ENCODE data around the gene RAD51B. TPM values are rescaled to one million over a fixed set of nuclear protein-coding genes. Genes with fewer than 3 reads are reported as not detected.
A peak's percentile ranks its signal among the peaks of the same experiment; 100 is the strongest.

RAD51B gene
- total and polyA plus RNA-seq, 2 donors (not counting 1 experiment from before 2014, with no cell fraction given), result 4.6 to 16.3 TPM

GRCh38 chr14:68682166-68683103, 862.9 kb downstream of the RAD51B start:
- Histone ChIP-seq H3K9ac (ENCODE audit: insufficient read depth, low read length) (no peak overlapping the region), H3K4me3 (replicated peaks in 1 of 4; ENCODE audit: control extremely low read depth in 1 of 4, insufficient read depth in 1 of 4, low read depth in 3 of 4, low read length in 4 of 4) (no peak overlapping the region)
- TF ChIP-seq CTCF (conservative IDR thresholded peaks at IDR 0.05 in 1 of 2, IDR thresholded peaks at IDR 0.05 in 1 of 2; ENCODE audit: low read depth in 1 of 2, low read length in 2 of 2), result no peak
- TF ChIP-seq EZH2 (IDR thresholded peaks at IDR 0.05; ENCODE audit: low read length, missing control alignments), result no peak

GRCh38 chr14:68683326-68683725, 863.7 kb downstream of the RAD51B start:
- Histone ChIP-seq H2AFZ (ENCODE audit: low read length) (no peak overlapping the region), H3K27me3 (ENCODE audit: control insufficient read depth, insufficient read depth, low read length) (no peaks in the 10 kb centered on the region), H4K20me1 (ENCODE audit: control insufficient read depth, extremely low read depth, insufficient read depth, low read length) (no peaks in the 10 kb centered on the region), H3K4me1 (ENCODE audit: control insufficient read depth, extremely low read depth, insufficient read depth, low read length) (peaks cover 34% of the 10 kb centered on the region), H3K4me3 (replicated peaks in 1 of 4; ENCODE audit: control extremely low read depth in 1 of 4, insufficient read depth in 1 of 4, low read depth in 3 of 4, low read length in 4 of 4) (no peak overlapping the region), H3K27ac (ENCODE audit: insufficient read depth, low read length) (peak overlapping the region; percentile 66), H3K36me3 (ENCODE audit: control insufficient read depth, insufficient read depth, low read length) (no peaks in the 10 kb centered on the region), H3K4me2 (ENCODE audit: extremely low read depth, insufficient read depth, low read length) (peak overlapping the region; percentile 54), H3K79me2 (ENCODE audit: control insufficient read depth, insufficient read depth, low read length) (no peaks in the 10 kb centered on the region), H3K9me3 (ENCODE audit: control insufficient read depth, insufficient read depth, low read depth, low read length) (no peaks in the 10 kb centered on the region), H3K9ac (ENCODE audit: insufficient read depth, low read length) (no peak overlapping the region)
- peak in 1 of 2 donors; percentile 83 for DNase-seq (ENCODE audit: low read depth in 2 of 2)
- TF ChIP-seq CTCF (conservative IDR thresholded peaks at IDR 0.05 in 1 of 2, IDR thresholded peaks at IDR 0.05 in 1 of 2; ENCODE audit: low read depth in 1 of 2, low read length in 2 of 2) (no peak), EZH2 (IDR thresholded peaks at IDR 0.05; ENCODE audit: low read length, missing control alignments) (no peak)

More at GRCh38 chr14:68682166-68683103, 862.9 kb downstream of the RAD51B start:
- Histone ChIP-seq H3K9me3 (ENCODE audit: control insufficient read depth, insufficient read depth, low read depth, low read length) (no peaks in the 10 kb centered on the region), H3K36me3 (ENCODE audit: control insufficient read depth, insufficient read depth, low read length) (no peaks in the 10 kb centered on the region), H3K4me2 (ENCODE audit: extremely low read depth, insufficient read depth, low read length) (peak overlapping the region; percentile 41), H4K20me1 (ENCODE audit: control insufficient read depth, extremely low read depth, insufficient read depth, low read length) (no peaks in the 10 kb centered on the region), H3K27ac (ENCODE audit: insufficient read depth, low read length) (peak overlapping the region; percentile 66), H3K4me1 (ENCODE audit: control insufficient read depth, extremely low read depth, insufficient read depth, low read length) (peaks cover 31% of the 10 kb centered on the region), H2AFZ (ENCODE audit: low read length) (no peak overlapping the region), H3K27me3 (ENCODE audit: control insufficient read depth, insufficient read depth, low read length) (no peaks in the 10 kb centered on the region), H3K79me2 (ENCODE audit: control insufficient read depth, insufficient read depth, low read length) (no peaks in the 10 kb centered on the region)
- peak; percentile 97 for DNase-seq (ENCODE audit: low read depth in 2 of 2)

GRCh38 chr14:68684466-68685418, 865.2 kb downstream of the RAD51B start:
- peaks cover 44% of the 10 kb centered on the region for H3K4me1 ChIP-seq (ENCODE audit: control insufficient read depth, extremely low read depth, insufficient read depth, low read length)

More at GRCh38 chr14:68684466-68685418, 865.2 kb downstream of the RAD51B start:
- no peak overlapping the region for H3K27ac ChIP-seq (ENCODE audit: insufficient read depth, low read length)
- no peak for TF ChIP-seq EZH2 (IDR thresholded peaks at IDR 0.05; ENCODE audit: low read length, missing control alignments)
- no peaks in the 10 kb centered on the region for H3K79me2 ChIP-seq (ENCODE audit: control insufficient read depth, insufficient read depth, low read length)
- H2AFZ ChIP-seq (ENCODE audit: low read length), result no peak overlapping the region
- H3K9ac ChIP-seq (ENCODE audit: insufficient read depth, low read length), result no peak overlapping the region
- H3K4me2 ChIP-seq (ENCODE audit: extremely low read depth, insufficient read depth, low read length), result no peak overlapping the region
- no peaks in the 10 kb centered on the region for H4K20me1 ChIP-seq (ENCODE audit: control insufficient read depth, extremely low read depth, insufficient read depth, low read length)
- H3K27me3 ChIP-seq (ENCODE audit: control insufficient read depth, insufficient read depth, low read length), result no peaks in the 10 kb centered on the region
- no peaks in the 10 kb centered on the region for H3K36me3 ChIP-seq (ENCODE audit: control insufficient read depth, insufficient read depth, low read length)
- H3K9me3 ChIP-seq (ENCODE audit: control insufficient read depth, insufficient read depth, low read depth, low read length), result no peaks in the 10 kb centered on the region
- DNase-seq (ENCODE audit: low read depth in 2 of 2), result peak in 1 of 2 donors; percentile 58
- H3K4me3 ChIP-seq (replicated peaks in 1 of 4; ENCODE audit: control extremely low read depth in 1 of 4, insufficient read depth in 1 of 4, low read depth in 3 of 4, low read length in 4 of 4), result no peak overlapping the region
